ENCODE measurements around the gene BMAL1.
A peak's percentile ranks its signal among the peaks of the same experiment; 100 is the strongest.
"Not testable (repeated sequence)": the region's sequence is repeated elsewhere in the genome, so short reads cannot be mapped to it uniquely, and the experiment has no call there.

Gene BMAL1

DNA sequence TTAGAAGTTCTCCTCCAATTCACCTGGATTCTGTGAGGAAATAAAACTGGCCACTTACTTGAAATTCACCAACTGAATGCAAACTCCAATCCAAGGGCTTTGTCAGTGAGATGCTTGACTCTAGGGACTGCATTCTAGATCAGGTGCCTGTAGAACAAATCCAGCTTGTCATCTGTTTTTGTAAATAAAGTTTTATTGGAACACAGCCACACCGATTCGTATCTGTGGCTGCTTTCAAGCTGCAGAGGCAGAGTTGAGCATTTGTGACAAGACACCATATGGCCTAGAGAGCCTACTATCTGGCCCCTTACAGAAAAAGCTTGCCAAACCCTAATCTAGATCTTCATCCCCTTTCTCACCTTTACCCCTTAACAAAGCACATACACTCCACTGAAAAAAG lies 103.1 kb downstream of the BMAL1 start:
- no peak for DNase-seq (ENCODE audit: low spot score)

DNA sequence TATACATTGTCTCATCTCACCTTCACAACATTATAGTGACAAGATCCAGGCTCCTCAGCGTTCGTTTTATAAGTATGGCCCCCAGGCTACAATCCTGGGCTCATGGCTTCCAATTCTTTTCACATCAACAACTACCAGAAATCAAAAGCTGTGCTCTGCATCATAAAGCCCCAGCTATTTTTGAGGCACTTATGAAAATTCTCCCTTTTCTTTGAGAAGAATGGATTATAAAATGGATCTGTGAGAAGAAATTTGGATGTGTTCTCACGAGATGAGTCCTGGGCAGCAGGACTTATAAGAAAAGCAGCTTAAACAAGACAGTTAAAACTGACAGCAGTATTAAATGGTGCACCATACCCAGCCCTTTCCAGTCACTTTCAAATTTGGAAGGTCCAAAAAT lies 105.2 kb downstream of the BMAL1 start:
- DNase-seq (ENCODE audit: low spot score), result no peak

DNA sequence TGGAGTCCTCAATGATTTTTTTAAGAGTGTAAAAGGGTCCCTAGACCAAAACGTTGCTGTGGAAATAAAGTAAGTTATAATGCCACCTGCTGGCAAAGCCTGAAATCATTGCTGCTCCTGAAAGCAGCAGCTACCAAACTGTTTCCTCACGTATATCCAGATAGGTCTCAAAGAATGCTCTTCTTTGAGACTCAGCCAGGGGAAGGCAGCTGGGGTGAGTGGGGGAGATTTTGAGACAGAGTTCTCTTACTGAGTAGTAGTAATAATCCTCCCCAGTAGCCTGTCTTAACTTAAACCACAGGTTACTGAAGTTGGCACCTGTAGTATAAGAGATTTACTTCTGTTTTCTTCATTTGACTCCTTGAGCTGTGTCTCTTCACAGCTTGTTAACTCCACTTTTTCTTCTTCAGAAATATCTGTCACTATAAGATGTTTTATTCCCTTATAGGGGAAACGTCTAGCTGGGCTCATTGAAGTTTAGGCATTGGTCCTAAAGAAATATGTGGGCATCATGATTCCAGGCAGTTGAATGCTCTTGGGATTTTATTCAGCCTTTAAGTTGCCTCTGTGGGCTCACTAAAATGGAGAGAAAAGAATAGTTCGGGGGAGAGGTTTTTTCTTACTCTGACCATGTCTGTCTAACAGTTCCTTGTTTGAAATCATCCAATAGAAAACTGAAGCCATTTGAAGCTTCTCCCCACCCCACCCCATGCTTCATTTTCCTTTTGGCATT lies 107.5 kb downstream of the BMAL1 start:
- DNase-seq (ENCODE audit: low spot score), result peak; percentile 70

DNA sequence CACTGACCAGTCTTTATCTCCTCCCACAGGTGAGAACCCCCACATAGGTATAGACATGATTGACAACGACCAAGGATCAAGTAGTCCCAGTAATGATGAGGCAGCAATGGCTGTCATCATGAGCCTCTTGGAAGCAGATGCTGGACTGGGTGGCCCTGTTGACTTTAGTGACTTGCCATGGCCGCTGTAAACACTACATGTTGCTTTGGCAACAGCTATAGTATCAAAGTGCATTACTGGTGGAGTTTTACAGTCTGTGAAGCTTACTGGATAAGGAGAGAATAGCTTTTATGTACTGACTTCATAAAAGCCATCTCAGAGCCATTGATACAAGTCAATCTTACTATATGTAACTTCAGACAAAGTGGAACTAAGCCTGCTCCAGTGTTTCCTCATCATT lies 109.0 kb downstream of the BMAL1 start:
- no peak for DNase-seq (ENCODE audit: low spot score)

DNA sequence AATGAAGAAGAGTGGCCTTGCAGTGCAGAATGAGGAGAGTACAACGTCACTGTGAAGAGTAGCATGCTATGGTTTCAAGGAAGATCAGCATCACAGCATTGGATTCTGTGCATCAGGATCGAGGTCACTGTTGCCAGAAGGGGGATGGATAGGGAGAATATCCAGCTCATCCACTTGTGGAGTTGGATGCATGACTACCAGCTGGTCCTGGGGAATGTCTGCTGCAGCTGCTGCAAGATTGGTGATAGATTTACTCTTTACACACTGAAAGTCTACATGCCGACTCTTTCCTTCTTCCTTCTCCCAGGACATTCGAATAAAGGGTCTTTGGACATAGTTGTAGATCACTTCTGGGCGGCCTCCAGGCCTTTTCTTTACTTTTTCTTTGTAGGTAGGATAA lies 111.2 kb downstream of the BMAL1 start:
- no peak for DNase-seq (ENCODE audit: low spot score)

DNA sequence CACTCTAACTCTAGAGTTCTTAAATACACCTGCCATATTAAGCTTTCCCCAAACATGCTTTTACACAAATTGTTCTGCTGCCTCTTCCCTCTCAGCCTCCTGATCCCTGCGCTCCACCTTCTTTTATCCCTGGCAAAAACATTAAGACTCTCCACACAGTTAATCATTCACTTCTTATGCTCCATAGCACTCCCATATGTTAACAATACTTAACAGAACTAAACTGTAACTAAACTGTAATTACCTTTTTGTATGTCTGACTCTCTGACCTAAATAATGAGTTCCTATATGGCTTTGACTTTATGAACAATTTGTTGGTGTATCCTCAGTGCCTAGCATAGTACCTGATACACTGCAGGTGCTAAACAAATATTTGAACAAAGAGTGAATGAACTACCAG lies 113.6 kb downstream of the BMAL1 start:
- DNase-seq (ENCODE audit: low spot score), result no peak

DNA sequence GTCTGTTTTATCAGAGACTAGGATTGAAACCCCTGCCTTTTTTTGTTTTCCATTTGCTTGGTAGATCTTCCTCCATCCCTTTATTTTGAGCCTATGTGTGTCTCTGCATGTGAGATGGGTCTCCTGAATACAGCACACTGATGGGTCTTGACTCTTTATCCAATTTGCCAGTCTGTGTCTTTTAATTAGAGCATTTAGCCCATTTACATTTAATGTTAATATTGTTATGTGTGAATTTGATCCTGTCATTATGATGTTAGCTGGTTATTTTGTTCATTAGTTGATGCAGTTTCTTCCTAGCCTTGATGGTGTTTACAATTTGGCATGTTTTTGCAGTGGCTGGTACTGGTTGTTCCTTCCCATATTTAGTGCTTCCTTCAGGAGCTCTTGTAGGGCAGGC lies 120.7 kb downstream of the BMAL1 start:
- not testable (repeated sequence) for DNase-seq (ENCODE audit: low spot score)

DNA sequence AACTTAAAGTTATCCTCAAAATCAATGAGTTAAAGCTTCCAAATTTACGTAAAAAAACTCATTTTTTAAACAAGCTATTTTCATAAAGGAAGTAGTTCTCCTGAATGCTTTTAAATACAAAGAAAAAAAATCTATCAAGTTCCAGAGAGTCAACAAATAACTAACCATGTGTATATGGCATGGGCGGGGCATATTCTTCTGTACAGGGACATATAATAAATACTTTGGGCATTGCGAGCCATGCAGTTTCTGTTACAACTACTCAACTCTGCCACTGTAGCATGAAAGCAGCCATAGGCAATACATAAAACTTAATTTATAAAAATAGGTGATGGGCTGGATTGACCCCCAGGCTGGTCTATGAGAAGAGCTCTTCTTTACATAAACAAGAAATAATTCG lies 127.6 kb downstream of the BMAL1 start:
- no peak for DNase-seq (ENCODE audit: low spot score)

DNA sequence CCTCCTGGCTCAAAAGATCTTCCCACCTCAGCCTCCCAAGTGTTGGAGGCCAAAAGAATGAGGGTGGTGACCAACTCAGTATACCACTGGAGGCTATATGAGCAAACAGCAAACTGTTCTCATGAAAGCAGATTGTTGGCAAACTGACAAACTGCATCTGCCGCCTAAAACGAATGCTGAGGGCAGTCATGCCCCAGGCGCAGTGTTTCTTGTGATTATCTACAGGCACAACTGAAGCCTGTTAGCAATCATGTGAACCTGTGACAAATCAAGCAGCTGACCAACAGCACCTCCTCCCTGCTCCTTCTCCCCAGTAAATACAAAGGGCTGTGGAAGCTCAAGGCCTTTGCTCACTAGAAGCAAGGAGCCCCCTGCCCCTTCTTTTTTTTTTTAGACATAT lies 137.6 kb downstream of the BMAL1 start:
- DNase-seq (ENCODE audit: low spot score), result no peak

DNA sequence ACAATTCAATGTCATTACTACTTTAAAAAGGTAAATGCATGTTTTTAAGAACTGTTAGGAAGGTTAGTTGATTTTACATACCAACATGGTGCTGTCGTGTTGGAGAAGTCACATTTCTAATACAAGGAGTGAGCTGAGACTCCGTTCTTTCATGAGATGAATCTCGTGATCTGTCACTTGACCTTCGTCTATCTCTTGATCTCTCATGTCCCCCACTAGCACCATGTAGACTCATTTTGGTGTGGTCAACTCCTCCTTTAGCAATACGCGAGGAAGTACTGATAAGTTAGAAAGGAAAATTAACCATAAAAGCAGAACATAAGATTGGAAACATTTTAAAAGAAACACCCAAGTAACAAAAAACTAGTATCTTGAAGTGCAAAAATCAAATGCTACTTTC lies 144.0 kb downstream of the BMAL1 start:
- DNase-seq (ENCODE audit: low spot score), result no peak

DNA sequence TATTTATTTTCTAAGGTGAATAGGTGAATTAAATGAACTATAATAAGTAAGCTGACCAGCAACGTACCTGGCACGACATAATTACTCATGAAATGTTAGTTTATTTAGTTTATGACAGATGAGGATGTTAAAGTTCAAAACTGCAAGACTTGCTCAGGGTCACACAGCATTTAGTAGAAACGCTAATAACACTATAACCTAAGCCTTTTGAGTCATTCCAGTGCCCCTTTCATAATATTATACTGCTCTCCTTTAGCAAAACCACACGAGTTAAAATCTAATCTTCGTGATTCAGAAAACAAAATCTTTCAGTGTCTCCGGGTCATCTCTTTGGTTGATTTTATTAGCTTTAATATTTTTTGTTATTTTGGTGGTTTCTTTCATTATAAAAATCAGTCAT lies 145.8 kb downstream of the BMAL1 start:
- no peak for DNase-seq (ENCODE audit: low spot score)

DNA sequence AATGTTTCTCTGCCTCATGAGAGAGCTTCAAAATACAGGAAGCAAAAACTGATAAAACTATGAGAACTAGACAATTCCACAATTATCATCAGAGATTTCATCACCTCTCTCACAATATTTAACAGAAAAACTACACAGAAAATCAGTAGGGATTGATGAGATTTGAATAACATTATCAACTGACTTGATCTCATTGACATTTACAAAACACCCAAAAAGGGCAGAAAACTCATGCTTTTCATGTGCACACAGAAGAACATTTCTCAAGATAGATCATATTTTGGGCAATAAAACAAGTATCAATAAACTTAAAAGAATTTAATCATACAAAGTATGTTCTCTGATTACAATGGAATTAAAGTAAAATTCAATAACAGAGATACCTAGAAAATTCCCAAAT lies 149.8 kb downstream of the BMAL1 start:
- DNase-seq (ENCODE audit: low spot score), result no peak

DNA sequence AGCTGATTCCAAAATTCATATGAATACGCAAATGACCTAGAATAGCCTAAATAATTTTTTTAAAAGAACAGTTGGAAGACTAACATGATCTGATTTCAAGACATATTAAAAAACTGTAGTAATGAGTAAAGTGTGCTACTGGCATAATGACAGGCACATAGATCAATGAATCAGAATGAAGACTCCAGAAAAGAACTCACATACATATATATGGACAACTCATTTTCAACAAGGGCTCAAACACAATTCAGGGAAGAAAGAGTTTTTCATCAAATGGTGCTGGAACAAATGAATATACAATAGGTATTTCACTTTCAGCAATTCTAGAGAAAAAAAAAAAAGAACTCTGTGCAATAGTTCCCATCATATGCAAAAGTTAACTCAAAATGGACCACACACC lies 151.7 kb downstream of the BMAL1 start:
- no peak for DNase-seq (ENCODE audit: low spot score)

DNA sequence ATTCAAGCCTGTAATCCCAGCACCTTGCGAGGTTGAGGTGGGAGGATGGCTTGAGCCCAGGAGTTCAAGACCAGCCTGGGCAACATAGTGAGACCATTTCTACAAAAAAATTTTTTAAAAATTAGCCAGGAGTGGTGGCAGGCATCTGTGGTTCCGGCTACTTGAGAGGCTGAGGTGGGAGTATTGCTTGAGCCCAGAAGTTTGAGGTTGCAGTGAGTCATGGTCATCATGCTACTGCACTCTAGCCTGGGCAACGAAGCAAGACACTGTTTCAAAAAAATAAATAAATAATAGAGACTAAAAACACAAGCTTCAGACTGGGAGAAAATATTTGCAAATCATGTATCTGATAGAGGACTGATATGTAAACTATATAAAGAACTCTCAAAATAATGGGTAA lies 152.2 kb downstream of the BMAL1 start:
- DNase-seq (ENCODE audit: low spot score), result no peak

DNA sequence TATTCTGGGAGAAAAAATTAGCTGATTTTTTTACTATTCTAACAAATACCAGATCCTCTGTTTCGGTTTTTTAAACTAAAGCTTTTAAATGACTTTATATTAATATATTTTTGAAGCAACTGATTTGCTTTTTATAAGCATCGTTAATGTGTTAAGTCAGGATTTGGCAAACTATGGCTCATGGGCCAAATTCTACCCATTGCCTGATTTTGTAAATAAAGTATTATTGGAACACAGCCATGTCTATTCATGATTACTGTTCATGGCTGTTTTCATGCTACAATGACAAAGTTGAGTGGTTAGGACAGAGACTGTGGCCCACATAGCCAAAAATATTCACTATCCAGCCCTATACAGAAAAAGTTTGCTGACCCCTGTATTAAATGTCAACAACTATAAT lies 155.8 kb downstream of the BMAL1 start:
- DNase-seq (ENCODE audit: low spot score), result no peak

DNA sequence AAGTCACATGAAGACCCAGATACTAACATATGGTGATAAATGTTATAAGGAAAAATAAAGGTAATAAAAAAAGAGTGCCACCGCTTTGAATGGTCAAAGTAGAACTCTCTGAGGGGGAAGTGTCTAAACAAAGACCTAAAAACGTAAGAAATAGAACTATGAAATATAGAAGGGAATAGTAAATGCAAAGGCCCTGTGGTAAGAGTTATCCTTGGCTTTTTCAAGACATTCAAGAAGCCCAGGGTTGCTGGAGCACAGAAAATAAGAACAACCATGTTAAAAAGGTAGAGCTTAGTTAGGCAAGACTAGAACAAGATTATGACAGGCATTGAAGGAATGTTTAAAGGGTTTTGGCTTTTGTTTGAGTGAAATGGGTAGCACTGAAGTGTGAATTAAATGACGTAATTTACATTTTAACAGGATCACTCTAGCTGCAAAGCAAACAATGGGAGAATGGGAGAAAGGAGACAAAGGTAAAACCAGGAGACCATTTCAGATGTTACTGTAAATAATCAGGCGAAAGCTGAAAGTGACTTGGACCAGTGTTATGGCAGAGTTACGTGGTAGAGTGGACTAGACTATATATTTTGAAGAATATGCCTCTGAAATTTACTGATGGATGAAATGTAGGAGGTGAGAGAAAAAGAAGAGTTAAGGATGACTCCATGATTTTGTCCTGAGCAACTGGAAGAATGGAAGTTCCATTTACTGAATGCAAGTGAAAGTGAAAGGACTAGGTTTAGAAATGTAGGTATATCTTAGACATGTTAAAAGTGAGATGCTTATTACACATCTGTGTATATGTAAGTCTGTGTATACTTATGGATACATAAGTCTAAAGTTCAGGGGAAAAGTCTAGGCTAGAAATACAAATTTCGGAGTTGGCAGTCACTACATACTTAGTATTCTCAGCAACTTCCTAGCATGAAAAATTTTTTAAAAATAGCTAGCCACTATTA lies 156.9 kb downstream of the BMAL1 start:
- no peak for DNase-seq (ENCODE audit: low spot score)

DNA sequence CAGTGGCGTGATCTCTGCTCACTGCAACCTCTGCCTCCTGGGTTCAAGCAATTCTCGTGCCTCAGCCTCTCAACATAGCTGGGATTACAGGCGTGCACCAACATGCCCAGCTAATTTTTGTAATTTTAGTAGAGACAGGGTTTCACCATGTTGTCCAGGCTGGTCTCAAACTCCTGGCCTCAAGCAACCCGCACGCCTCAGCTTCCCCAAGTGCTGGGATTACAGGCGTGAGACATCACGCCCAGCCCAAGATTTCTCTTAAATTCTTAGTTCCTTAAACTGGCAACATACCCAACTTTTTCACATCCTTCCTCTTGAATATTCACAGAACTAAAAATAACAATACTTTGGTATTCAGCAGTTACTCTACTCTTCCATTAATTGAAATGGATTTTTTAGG lies 159.2 kb downstream of the BMAL1 start:
- not testable (repeated sequence) for DNase-seq (ENCODE audit: low spot score)
